ENCODE measurements around the gene ZC3HAV1L.
"Not testable (repeated sequence)": the region's sequence is repeated elsewhere in the genome, so short reads cannot be mapped to it uniquely, and the experiment has no call there.

ZC3HAV1L gene, protein sequence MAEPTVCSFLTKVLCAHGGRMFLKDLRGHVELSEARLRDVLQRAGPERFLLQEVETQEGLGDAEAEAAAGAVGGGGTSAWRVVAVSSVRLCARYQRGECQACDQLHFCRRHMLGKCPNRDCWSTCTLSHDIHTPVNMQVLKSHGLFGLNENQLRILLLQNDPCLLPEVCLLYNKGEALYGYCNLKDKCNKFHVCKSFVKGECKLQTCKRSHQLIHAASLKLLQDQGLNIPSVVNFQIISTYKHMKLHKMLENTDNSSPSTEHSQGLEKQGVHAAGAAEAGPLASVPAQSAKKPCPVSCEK

DNA sequence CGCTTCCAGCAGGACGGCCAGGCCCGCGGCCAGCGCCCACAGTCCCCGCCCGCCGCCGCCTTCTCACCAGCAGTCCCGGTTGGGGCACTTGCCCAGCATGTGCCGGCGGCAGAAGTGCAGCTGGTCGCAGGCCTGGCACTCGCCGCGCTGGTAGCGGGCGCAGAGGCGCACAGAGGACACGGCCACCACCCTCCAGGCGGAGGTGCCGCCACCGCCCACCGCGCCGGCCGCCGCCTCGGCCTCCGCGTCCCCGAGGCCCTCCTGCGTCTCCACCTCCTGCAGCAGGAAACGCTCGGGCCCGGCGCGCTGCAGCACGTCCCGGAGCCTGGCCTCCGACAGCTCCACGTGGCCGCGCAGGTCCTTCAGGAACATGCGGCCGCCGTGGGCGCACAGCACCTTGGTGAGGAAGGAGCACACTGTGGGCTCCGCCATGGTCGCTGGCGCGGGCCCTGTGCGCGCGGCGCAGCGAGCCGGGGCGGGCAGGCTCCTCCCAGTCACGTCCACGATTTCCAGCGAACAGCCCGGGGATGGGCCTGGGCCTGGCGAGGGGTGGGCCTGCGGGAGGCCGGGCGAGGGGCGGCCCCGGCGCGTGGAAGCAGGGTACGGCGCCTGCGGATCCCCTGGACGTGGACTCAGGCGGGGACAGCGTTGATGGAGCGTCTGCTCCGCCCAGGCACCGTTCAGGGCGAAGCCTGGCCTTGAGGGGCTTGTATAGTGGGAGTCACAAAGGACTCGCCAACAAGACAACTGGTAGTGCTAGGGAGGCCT is at the start of gene ZC3HAV1L:
Gene ZC3HAV1L, minus strand, starts transcription at position 457 of the 768 bp plus-strand sequence. Its CDS starts 25 bp downstream, at position 432.
- peak; percentile 52 to 87 for DNase-seq

DNA sequence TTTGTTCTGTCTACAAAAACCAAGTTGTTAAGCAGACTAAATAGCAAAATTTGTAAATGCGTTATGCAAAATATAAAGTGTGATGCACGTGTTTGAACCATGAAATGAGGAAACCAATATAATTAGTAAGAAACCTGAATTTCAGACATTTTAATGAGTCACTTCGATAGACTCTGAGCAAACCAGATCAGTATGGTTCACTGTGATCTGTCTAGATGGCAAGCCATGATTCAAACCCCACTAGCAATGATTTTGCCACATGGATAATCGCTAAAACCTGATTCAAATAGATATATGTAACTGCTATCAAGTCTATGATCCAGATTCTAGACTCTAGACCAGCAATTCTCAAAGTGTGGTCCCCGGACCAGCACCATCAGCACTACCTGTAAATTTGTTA is 48.9 kb upstream of the ZC3HAV1L start:
- DNase-seq, result no peak

DNA sequence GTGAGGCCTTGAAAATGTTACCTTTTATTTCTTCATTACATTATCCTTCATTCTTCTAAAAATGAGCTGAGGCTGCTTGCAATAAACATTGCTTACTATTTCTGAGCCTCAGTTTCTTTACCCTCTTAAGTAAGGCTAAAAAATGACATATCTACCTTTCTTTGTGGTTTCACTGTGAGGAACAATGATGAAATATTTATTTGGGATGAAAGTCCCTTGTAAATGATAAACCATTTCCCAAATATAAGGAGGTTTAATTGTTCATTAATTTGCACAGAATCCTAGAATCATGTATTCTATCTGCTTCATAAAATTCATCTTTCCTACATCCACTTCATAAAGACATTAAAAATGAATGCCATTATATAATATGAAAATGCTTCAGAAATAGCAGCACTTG is 45.7 kb upstream of the ZC3HAV1L start:
- DNase-seq, result no peak

DNA sequence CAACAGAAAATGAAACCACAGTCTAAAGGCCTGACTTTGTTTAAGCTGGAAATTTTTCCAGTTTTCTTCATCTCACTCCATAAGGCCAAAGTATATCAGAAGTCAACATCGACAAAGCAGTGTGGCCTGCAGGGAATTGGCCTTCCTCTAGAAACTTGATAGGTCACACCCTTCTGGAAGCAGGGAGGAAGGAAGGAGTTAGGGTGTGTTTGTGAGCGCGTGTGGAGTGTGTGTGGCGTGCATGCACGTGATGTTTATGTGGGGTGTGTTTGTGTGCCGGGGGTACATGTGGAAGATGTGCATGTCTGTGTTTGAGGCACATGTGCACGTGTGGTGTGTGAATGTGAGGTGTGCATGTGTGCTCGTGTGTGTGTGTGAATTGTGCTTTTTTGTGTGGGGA is 45.1 kb upstream of the ZC3HAV1L start:
- no peak for DNase-seq

DNA sequence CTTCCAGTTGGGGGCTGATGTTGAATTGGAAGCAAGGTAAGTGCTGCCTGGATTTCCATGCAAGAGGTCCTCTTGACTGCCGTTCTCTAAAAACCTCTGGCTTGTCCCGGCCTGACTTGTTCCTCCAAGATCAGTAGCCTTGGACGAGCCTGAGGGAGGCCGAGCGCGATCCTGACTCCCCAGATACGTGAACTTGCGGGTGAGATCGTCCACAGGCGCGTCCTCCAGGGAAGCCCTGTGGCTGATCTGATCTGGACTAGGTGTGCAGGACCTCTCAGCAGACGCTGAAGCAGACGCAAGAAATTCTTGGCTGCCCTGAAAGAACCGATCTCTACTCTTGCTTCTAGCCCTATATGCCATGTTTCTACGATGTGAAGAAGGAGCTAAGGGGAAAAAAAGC is 44.0 kb upstream of the ZC3HAV1L start:
- DNase-seq, result no peak

DNA sequence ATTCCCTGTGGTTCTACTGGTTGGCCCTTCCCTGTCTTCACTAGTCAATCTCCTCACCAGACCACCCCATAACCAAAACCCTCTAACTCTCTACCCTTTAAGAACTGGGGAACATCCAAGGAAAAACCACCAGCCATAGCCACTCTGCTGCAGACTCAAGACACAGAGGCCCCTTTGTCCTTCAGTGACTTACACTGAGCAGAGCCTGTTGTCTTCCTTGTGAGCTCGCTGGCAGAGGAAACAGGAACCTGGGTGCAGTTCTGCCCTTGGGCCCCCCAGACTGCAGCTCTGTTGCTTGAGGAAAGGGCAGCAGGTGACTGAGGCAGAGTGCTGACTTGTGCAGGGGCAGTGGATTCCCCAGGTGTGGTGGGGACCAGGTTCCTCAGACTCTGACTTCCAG is 43.1 kb upstream of the ZC3HAV1L start:
- DNase-seq, result no peak

DNA sequence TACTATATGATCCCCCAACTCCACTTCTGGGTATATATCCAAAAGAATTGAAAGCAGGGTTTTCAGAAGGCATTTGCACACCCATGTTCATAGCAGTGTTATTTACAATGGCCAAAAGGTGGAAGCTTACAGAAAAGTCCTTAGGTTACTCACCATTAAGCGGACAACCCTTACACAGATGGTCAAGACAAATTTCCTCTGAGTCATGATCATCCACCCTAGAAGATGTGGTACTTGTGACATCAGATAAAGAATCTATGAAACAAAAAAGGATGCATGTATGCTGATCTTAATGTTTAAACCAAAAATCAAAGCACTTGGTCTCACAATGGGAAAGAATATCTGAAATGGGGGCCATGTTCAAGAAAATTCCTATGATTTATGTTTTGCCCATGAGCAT is 42.6 kb upstream of the ZC3HAV1L start:
- DNase-seq, result no peak

DNA sequence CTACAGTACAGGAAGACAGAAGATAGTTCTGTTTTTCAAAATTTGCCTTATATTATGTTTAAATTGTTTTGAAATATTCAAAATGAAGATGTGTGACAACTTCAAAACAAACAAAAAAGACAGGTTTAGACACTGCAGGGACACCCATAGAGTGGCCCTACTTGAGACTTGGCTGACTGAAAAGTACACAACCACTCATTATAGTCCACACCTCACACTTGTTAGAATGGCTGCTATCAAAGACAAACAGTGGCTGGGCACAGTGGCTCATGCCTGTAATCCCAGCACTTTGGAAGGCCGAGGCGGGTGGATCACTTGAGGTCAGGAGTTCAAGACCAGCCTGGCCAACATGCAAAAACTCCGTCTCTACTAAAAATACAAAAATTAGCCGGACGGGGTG is 41.9 kb upstream of the ZC3HAV1L start:
- DNase-seq, result not testable (repeated sequence)

DNA sequence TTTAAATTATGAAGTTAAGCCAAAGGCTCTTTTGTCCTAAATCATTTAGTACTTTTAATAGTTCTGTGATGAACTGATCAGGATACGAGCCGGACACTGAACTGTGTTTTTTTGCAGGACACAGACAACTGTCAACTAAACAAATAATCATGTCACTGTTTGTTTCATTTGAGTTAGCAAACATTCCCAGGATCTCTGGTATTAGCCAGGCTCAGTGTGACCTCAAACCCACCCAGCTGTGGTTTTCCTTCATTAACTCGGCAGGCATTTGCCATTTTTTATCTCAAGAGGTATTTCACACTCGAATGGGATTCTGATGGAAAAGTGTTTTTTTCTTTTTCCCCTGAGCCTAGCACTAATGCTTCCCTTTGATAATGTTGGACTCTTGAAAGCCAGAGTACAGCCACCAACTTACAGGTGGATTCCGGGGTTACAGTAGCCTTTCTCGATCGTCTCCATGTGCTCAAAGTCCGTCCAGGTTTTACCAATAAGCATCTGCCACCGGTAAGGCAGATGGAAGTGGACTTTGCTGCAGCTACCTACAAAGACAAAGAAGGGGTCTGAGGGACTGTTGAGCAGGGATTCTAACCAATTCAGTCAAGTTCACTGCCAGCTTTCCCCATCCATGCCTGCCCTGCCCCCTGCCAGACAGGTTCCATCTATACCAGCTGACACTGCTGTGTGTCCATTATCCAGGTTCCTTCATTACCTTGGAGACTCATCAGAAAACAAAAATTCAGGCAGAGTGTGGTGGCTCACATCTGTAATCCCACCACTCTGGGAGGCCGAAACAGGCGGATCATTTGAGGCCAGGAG is 40.2 kb upstream of the ZC3HAV1L start:
- DNase-seq, result no peak

DNA sequence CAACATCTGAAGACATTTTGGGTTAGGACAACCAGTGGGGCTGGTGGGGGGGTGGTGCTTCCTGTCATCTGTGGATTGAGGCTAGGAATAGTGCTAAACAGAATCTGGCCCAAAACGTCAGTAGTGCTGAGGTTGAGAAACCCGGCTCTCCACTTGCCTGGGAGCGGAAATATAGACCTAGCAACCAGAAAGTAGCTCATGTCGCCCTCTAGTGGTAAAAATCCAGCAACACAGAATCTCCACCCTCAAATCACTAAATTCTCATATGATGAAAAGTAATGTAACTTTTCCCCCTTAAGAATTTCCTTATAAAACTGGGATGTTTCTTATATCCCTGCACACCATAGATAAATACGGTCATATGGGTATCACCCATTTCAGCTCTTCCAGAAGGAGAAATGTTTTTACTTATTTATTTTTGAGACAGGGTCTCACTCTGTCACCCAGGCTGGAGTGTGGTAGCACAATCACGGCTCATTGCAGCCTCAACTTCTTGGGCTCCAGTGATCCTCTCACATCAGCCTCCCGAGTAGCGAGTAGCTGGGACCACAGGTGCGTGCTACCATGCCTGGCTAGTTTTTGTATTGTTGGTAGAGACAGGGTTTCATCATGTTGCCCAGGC is 39.3 kb upstream of the ZC3HAV1L start:
- peak; percentile 39 to 83 for DNase-seq

DNA sequence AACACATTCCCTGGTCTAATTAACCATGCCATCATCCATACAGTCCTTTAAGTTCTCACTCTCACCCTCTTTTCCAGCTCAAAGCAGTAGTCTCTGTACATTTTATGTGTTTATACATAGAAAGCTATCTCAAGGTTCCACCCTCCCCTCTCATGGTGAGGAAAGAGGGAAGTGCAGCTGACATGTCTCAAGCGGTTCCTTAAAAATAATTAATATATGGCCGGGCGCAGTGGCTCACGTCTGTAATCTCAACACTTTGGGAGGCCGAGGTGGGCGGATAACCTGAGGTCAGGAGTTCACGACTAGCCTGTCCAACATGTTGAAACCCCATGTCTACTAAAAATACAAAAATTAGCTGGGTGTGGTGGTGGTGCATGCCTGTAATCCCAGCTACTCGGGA is 37.0 kb upstream of the ZC3HAV1L start:
- DNase-seq, result no peak

DNA sequence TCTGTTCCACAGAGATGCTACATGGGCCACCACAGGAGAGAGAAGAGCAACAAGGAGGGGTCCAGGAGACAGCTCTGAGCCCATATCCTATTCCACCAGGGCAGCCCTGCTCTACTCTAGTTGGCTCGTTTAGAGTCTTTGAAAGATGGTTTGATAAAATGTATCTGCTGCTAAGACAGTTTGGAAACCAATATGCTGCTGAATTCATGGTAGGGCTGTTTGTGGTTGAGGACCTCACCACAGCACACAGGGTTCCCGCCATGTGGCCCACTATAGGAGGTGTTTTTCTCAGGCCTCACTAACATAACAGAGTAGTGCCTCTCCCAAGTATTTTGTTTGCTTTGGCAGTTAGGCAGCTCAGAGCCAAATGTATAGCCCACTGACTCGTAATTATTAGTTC is 35.8 kb upstream of the ZC3HAV1L start:
- DNase-seq, result no peak

DNA sequence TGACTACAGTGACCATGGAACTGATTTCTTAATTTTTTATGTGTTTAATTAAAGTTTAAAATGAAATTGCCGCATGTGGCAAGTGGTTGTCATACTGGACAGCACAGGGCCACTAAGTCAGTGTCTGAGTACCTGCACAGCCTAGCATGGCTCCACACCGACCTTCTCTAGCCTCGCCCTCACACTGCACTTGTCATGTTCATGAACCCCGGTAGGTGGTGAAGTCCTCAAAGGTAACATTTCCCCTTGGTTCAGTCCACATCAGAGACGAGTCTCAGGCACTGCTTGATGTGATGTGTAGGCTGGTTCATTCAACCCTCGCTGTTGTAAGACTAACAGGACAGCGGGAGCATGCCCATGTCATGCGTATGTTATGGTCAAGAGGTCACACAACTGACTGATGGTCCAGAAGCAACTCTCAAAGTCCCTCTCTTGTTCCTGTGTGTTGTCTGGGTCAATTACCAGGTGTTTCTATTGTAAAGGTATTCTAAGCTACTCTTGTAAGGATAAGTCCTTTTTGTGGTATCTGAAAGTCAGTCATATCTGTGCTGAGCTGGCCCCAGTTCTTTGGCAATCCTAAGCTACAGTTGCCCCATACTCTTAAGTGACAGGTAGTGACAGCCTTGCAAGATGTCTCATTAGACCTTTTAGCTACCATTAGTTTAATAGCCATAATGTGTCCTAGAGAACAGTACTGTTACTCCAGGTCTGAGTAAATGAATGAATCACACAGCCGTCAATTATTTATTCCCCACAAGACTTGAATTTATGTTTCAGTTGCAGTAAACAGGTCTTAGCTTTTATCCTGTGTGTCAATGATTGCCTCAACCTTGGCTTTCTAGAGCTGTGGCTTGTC is 32.9 kb upstream of the ZC3HAV1L start:
- DNase-seq, result no peak

DNA sequence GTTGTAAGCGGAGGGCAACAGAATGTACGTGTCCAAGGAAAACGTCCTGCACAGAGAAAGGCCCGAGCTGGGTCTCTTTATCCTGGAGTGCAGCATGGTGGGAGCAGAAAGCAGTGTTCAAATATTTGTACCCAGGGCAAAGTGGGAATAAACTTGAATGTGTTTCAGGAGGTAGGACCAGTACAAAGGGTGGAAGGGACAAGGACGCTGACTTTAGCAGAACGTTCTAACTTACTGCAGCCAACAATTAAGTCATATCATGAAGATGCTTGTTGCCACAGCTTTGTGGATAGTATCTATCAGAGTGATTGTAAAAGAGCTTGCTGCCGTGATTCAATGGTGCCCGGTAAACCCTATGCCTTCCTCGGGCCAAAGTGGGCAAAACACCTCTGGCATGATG is 30.5 kb upstream of the ZC3HAV1L start:
- DNase-seq, result no peak

DNA sequence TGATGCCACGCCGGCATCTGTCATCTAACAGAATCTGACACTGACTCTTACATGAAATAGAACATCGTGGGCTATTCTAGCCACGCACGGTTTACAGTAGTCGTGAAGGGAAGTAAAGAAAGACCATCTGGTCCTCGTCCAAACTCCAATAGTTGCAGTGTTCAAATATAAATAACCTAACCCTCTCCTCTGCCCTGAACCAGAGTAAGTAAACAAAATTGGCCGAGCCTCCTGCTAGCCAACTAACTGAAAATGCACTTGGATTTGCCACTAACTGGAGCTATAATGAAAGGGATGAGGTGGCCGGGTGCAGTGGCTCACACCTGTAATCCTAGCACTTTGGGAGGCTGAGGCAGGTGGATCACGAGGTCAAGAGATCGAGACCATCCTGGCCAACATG is 29.5 kb upstream of the ZC3HAV1L start:
- DNase-seq, result no peak

DNA sequence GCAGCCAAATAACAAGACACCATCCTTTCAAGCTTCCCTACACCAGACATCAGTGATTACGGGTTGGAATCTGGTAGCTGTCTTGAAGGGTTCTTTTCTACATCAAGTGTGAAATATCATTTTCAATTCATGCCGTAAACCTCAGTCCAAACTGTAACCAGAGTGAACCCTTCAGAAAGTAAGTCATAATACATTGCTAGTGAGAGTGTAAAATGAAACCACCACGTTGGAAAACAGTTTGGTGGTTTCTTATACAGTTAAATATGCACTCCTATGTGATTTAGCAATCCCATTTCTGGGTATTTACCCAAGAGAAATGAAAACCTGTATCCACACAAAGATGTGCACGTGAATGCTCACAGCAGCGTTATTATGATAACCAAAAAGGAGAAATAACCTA is 25.6 kb upstream of the ZC3HAV1L start:
- no peak for DNase-seq

DNA sequence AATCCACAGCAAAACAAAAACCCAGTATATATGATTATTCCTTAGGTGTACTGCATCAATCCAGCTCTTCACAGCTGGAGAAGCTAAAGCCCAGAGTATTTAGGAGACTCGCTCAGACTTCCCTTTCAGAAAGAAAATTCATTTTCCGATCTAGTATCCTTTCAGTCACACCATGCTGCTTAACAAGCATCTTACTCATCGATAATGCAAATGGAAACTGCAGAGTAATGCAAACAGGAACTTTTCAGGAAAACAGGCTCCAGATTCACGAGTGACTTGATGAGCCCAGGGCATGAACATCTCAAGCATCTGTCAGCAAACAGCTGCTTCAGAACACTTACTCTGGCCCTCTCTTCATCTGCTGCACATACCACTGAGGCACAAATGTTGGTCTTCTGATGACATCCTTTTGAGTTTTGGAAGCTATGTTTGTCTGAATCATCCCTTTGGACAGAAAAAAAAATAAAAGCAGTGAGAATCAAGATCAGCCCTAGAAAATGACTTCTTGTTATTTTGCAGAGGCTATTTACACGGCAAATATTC is 24.9 kb upstream of the ZC3HAV1L start:
- no peak for DNase-seq

DNA sequence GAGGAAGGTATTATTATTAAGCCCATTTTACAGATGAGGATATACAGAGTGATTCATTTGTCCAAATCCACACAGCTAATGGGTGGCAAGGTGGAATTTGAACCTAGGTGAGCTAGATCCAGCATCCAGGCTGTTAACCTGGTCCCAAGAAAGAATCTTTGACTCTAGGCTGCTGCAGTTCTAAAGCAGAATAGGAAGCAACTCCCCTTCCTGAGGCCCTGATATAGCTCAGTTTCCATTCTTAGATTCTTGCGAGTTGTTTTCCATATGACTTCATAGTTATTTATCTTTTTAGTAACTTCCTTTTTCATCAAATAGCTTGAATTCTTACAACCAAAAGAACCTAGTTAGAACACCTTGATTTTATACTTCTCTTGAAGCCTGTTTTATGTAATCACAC is 24.1 kb upstream of the ZC3HAV1L start:
- no peak for DNase-seq

DNA sequence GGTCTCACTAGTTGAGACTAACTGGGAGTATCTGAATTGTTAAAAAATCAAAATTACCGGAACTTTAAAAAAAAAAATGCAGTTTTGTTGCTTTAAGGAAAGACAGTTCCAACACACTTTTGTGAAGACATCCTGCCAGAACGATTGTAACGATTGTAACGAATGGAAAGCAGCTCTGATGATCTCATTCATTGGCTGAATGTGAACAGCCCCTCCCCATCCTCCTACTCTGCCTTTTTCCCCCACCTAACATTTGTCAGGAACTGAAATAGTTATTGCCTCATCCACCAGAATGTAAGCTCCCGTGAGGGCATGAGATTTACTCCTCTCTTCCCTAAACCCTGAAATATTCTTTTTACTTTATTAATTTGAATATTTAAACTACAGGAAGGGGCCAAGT is 23.1 kb upstream of the ZC3HAV1L start:
- DNase-seq, result no peak

DNA sequence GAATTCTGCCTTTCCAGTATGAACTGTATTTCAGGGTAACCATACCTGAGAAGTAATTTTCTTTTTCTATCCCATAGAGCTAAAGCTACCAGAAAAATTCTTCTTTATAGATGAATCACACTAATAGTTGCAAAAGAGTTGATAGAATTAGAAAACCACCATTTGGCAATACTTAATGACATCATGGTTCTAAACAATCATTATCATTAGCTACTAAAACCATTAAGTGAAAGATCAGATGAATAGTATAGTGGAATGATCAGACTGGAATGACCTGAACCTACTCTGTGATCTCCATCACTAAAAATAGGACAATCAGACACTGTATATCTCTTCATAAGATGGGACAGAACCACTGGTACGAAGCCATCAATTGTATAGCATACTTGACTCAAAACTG is 19.8 kb upstream of the ZC3HAV1L start:
- DNase-seq, result no peak

DNA sequence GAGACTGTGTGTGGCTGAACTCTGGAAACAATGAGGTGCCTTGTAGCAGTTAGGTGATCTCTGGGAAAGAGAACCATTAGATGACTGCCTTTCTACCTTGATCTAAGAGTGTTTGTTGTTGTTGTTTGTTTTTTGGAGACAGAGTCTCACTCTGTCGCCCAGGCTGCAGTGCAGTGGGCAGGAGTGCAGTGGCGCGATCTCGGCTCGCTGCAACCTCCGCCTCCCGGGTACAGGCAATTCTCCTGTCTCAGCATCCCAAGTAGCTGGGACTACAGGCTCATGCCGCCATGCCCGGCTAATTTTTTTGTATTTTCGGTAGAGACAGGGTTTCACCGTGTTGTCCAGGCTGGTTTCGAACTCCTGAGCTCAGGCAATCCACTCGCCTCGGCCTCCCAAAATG is 18.8 kb upstream of the ZC3HAV1L start:
- DNase-seq, result not testable (repeated sequence)

DNA sequence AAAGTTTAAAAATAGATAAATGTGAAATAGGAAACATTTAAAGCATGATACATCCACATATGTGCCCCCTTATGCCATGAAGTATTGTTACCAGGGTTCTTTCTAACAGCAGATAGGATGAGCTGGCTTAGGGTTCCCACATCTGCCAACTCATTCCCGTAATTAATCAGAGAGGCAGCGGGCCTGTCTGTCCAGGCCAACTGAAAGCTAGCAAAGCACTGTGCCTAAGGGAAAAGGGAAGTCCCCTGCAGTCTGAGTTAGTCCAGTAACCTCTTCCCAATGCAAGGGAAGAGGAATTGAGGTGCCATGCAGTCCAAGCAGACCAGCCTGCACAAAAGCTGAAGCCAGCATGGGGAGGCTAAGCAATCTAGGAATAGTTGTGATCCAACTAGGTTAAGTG is 18.3 kb upstream of the ZC3HAV1L start:
- no peak for DNase-seq

Measured in NCI-H526 (cell line).